Endothelial cell of umbilical vein (primary cell): ENCODE measurements around the gene PPP2R2D. TPM values are rescaled to one million over a fixed set of nuclear protein-coding genes. Genes with fewer than 3 reads are reported as not detected.

Experiments
- BruUV-seq: library from RNA; stranded (reverse); fragments of 400-500 nt; replicated peaks from 2 replicates; lab custom pipeline; 2021; lab: Mats Ljungman, UMichigan
- CTCF ChIA-PET: fragments of 300-600, 350-600 bp; sonication (Branson Sonifier 250); formaldehyde crosslinking; loops from one replicate; lab custom pipeline; 2021; ENCODE audit warnings: antibody characterized with exemption, inconsistent platforms; lab: Charles Lee
- POLR2A ChIA-PET: fragments of 300-600, 350-600 bp; sonication (Branson Sonifier 250); formaldehyde crosslinking; loops from one replicate; lab custom pipeline; 2021; ENCODE audit warnings: antibody characterized with exemption, inconsistent platforms; lab: Charles Lee
- DNase-seq: peaks from one replicate; pipeline ENCODE4 v3.0.0-alpha.2; 2011; ENCODE audit warnings: low read depth, low spot score
- FAIRE-seq: peaks from 2 replicates; lab custom pipeline; 2011; peaks lifted over from hg19 to GRCh38; lab: Jason Lieb, UNC
- H2AFZ ChIP-seq: 2 replicates; pipeline ENCODE4 v1.6.0; 2012; ENCODE audit warnings: low read depth, low read length, control low read depth, inconsistent platforms
- H3K27ac ChIP-seq: 2 replicates; pipeline ENCODE4 v1.5.1; 2011; ENCODE audit warnings: low read depth, mild to moderate bottlenecking, control low read depth, low read length, moderate library complexity; ENCODE audit not compliant: insufficient read depth
- H3K27me3 ChIP-seq, 2 experiments: 2 replicates each; pipeline versions ENCODE4 v1.6.0 to v1.6.1; 2011; ENCODE audit warnings: low read length in 2 of 2, mixed read lengths in 1 of 2; ENCODE audit not compliant: control insufficient read depth in 2 of 2, insufficient read depth in 2 of 2
- H3K36me3 ChIP-seq, 2 experiments: 2 replicates in 1 of 2; 3 replicates in 1 of 2; pipeline ENCODE4 v1.5.1; 2011; ENCODE audit warnings: low read length in 2 of 2, mild to moderate bottlenecking in 1 of 2, moderate library complexity in 1 of 2; ENCODE audit not compliant: control insufficient read depth in 2 of 2, insufficient read depth in 2 of 2; ENCODE audit errors: extremely low read depth in 1 of 2
- H3K4me1 ChIP-seq: 3 replicates; pipeline ENCODE4 v1.5.1; 2011; ENCODE audit warnings: mild to moderate bottlenecking, low read length; ENCODE audit not compliant: control insufficient read depth, insufficient read depth; ENCODE audit errors: extremely low read depth
- H3K4me2 ChIP-seq: 2 replicates; pipeline ENCODE4 v1.6.1; 2011; ENCODE audit warnings: low read length, control low read depth, mixed read lengths; ENCODE audit not compliant: insufficient read depth
- H3K4me3 ChIP-seq, 3 experiments: fragments of 200-600 bp in 1 of 3; sonication (generic), shearing (Covaris generic) in 1 of 3; replicated peaks in 1 of 3; 2 replicates each; pipeline ENCODE4 v1.5.1; 2011 to 2016; ENCODE audit warnings: control low read depth in 3 of 3, low read length in 3 of 3, mild to moderate bottlenecking in 2 of 3, inconsistent platforms in 1 of 3, low read depth in 1 of 3, moderate library complexity in 1 of 3; ENCODE audit not compliant: insufficient read depth in 1 of 3
- H3K79me2 ChIP-seq: 2 replicates; pipeline ENCODE4 v1.6.0; 2012; ENCODE audit warnings: low read length, inconsistent platforms; ENCODE audit not compliant: control insufficient read depth, insufficient read depth
- H3K9ac ChIP-seq: replicated peaks from 2 replicates; pipeline ENCODE3; 2011; ENCODE audit warnings: low read length, control low read depth; ENCODE audit not compliant: insufficient read depth; ENCODE audit errors: extremely low read depth
- H3K9me1 ChIP-seq: replicated peaks from 3 replicates; pipeline ENCODE4 v1.6.0; 2011; ENCODE audit warnings: mild to moderate bottlenecking, low read length; ENCODE audit not compliant: control insufficient read depth, insufficient read depth; ENCODE audit errors: extremely low read depth
- H3K9me3 ChIP-seq: replicated peaks from 2 replicates; pipeline ENCODE4 v1.5.1; 2012; ENCODE audit warnings: low read length, inconsistent platforms; ENCODE audit not compliant: control insufficient read depth, insufficient read depth
- H4K20me1 ChIP-seq: replicated peaks from 2 replicates; pipeline ENCODE3; 2011; ENCODE audit warnings: mild to moderate bottlenecking, low read length; ENCODE audit not compliant: control insufficient read depth, insufficient read depth; ENCODE audit errors: extremely low read depth
- EZH2 ChIP-seq: IDR thresholded peaks from 2 replicates; pipeline ENCODE4 v1.6.1; 2012; ENCODE audit warnings: borderline replicate concordance, low read depth, mild to moderate bottlenecking, moderate library complexity, low read length, inconsistent platforms; ENCODE audit not compliant: severe bottlenecking
- FOS ChIP-seq: IDR thresholded peaks from 2 replicates; pipeline ENCODE4 v1.6.1; 2011; ENCODE audit warnings: mild to moderate bottlenecking, low read length, moderate library complexity, borderline replicate concordance; ENCODE audit not compliant: insufficient read depth
- GATA2 ChIP-seq: IDR thresholded peaks from 2 replicates; pipeline ENCODE4 v1.7.0; 2011; ENCODE audit warnings: low read depth, mild to moderate bottlenecking, moderate library complexity, mixed read lengths, low read length; ENCODE audit not compliant: insufficient read length, insufficient read depth
- JUN ChIP-seq: IDR thresholded peaks from 2 replicates; pipeline ENCODE4 v1.6.1; 2011; ENCODE audit warnings: borderline replicate concordance, low read depth; ENCODE audit not compliant: insufficient read length, insufficient read depth
- dilution Hi-C: fragments of 300-500 bp; cut with MboI; formaldehyde crosslinking; loops from one replicate; pipeline ENCODE4 v1.15.0; 2019; ENCODE audit warnings: low sequenced_read_pairs; ENCODE audit not compliant: extremely low pct_ligation_motif_present
- intact Hi-C: fragments of 100-400 bp; cut with micrococcal nuclease; formaldehyde crosslinking; loops from one replicate; pipeline ENCODE4 v1.10.0; 2022
- polyA plus RNA-seq, 4 experiments: library from polyadenylated mRNA; depleted of rRNA in 3 of 4; stranded (reverse) in 3 of 4; unstranded in 1 of 4; fragments of >200 nt; gene quantifications; 2 replicates each; pipeline versions ENCODE4 v1.2.1 to v1.2.3, GENCODE V29; 2011 to 2012; ENCODE audit warnings: missing spikeins in 1 of 4
- total RNA-seq: library from RNA; stranded (reverse); gene quantifications from 2 replicates; pipeline ENCODE4 v1.2.3, GENCODE V29; 2021
- TF ChIP-seq, protein P1 (sequence below), 2 donors: IDR thresholded peaks; 1 replicate in 1 of 2; 2 replicates in 1 of 2; pipeline ENCODE4 v1.5.1; 2011; ENCODE audit warnings: low read length in 2 of 2, mild to moderate bottlenecking in 2 of 2, moderate library complexity in 2 of 2, control low read depth in 1 of 2, inconsistent platforms in 1 of 2, low read depth in 1 of 2; ENCODE audit not compliant: insufficient read depth in 1 of 2; ENCODE audit errors: extremely low read depth in 1 of 2

PPP2R2D gene
- total and polyA plus RNA-seq, 2 donors (not counting 3 experiments of a cell fraction or from before 2014, with no cell fraction given): 29.9 to 36.3 TPM

DNA sequence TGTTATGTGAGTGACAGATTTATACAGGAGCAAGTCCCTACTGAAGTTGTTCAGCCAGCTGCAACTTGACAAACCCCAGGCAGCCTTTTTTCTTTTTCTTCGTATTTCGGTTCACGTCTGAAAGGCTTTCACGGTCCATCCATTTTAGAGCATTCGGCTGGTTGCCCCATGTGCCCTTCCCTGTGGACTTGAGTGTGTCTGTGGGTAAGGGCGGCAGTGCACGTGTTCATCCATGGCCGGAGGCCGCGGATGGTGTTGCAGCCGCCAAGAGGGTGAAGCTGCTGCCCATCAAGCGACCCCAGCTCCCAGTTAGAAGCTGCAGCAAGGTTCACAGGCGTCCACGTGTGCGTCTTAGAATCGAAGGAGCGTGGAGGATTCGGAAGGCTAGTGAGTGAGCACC lies 35.9 kb downstream of the PPP2R2D start:
- Histone ChIP-seq H3K36me3 (peaks cover 4 to 18% of the 10 kb centered on the region in 2 experiments), H3K4me2 (no peak overlapping the region), H3K27ac (no peak overlapping the region), H3K9ac (no peak overlapping the region), H4K20me1 (no peaks in the 10 kb centered on the region), H3K4me3 (no peak overlapping the region), H2AFZ (no peak overlapping the region), H3K27me3 (no peaks in the 10 kb centered on the region), H3K4me1 (peaks cover 11% of the 10 kb centered on the region), H3K9me1 (no peaks in the 10 kb centered on the region), H3K9me3 (no peaks in the 10 kb centered on the region), H3K79me2 (peaks cover 52% of the 10 kb centered on the region)
- intact Hi-C loops: no loop called here
- dilution Hi-C loops: no loop called here
- no peak for FAIRE-seq
- ChIA-PET CTCF (interaction anchor here (1.2 to 1.6 kb wide), 2 partner anchors 9 to 86 kb away, joined by 4 to 5 read pairs; no protein-coding TSS in a partner anchor), POLR2A (no interaction called here)
- BruUV-seq: no TSS peak
- no peak for DNase-seq
- TF ChIP-seq JUN (no peak), FOS (no peak), EZH2 (no peak), GATA2 (no peak)
- TF ChIP-seq, protein P1, sequence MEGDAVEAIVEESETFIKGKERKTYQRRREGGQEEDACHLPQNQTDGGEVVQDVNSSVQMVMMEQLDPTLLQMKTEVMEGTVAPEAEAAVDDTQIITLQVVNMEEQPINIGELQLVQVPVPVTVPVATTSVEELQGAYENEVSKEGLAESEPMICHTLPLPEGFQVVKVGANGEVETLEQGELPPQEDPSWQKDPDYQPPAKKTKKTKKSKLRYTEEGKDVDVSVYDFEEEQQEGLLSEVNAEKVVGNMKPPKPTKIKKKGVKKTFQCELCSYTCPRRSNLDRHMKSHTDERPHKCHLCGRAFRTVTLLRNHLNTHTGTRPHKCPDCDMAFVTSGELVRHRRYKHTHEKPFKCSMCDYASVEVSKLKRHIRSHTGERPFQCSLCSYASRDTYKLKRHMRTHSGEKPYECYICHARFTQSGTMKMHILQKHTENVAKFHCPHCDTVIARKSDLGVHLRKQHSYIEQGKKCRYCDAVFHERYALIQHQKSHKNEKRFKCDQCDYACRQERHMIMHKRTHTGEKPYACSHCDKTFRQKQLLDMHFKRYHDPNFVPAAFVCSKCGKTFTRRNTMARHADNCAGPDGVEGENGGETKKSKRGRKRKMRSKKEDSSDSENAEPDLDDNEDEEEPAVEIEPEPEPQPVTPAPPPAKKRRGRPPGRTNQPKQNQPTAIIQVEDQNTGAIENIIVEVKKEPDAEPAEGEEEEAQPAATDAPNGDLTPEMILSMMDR (IDR thresholded peaks at IDR 0.05; ENCODE audit: extremely low read depth in 1 of 2, insufficient read depth in 1 of 2, low read depth in 1 of 2, low read length in 2 of 2): no peak
